G401 (cell line): ENCODE measurements around the gene MYO10. TPM values are rescaled to one million over a fixed set of nuclear protein-coding genes. Genes with fewer than 3 reads are reported as not detected.
A peak's percentile ranks its signal among the peaks of the same experiment; 100 is the strongest.
"Not testable (repeated sequence)": the region's sequence is repeated elsewhere in the genome, so short reads cannot be mapped to it uniquely, and the experiment has no call there.

Experiments used
- DNase-seq: peaks from one replicate; pipeline ENCODE4 v3.0.0-alpha.2; 2015; ENCODE audit warnings: low spot score
- in situ Hi-C: cut with HindIII; loops from 2 replicates; pipeline ENCODE4 v1.10.0; 2016; ENCODE audit warnings: low sequenced_read_pairs, mixed read lengths
- total RNA-seq: library from RNA; depleted of rRNA; stranded (reverse); fragments of >200 nt; shearing (Covaris generic); gene quantifications from 2 replicates; pipeline ENCODE4 v1.2.3, GENCODE V29; 2014

The MYO10 gene
- total RNA-seq, 1 experiment from 2014 or later = 0.17 TPM

DNA sequence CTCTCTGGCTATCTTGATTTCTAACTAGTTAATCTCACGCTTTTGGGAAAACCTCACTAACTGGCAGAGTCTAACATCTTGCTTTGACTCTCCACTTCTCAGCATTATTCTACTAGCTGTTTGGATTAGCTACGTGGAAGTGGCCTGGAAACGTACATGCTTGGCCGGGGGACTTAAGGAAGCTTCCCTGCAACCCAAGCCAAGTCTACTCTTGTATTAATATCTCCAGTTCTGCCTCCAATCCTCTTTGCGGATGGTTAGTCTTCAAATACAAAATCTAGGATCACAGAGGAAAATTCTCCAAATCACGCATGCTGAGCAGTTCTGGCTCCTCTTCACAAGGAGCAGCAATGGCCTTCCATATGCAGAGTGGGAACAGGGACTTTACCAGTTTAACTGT lies 267.5 kb downstream of the MYO10 start:
- DNase-seq = no peak
- in situ Hi-C loops = no loop called here

DNA sequence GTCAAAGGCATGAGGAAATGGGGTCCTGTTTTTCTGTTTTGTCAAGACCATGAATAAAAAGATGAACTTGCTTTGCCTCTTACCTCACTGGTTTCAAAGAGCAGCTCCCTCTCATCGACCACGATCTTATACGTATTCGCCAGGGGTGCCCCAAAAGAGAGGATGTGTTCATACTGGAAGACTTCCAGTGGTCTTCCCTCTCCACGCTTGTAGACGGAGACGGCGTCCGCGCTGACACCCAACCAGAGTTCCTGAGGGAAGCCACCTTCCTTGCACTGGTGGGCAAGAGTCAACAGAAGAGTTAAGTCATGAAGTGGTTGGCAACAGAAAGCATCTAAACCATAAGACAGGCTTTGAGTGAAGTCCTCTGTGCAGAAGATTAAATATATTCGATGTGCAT lies 267.9 kb downstream of the MYO10 start:
- no peak for DNase-seq
- in situ Hi-C loops = no loop called here

DNA sequence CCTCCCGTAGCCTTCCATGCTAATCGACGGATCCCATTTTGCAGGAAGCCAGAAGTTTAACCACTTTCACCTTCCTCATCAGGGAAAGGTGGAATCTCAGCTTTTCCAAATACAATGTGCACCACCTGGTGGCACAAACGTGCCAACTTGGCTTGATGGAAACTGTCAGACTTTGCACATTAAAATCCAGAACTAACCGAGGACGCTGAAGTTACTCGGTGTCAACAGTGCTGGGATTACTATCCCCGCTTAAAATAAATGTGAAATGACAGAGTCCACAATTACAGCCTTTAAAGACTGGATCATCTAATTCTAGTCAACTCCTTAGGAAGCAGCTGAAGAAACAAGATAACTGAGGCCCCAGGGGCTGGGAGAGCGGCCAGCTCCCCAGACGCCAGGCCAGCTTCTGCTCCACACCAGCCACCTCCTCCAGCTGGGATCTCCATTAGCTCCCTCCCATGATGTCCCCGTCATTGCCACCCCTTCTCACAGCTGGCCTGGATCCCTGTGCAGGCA lies 269.1 kb downstream of the MYO10 start:
- DNase-seq = peak; percentile 84
- in situ Hi-C loops = no loop called here

DNA sequence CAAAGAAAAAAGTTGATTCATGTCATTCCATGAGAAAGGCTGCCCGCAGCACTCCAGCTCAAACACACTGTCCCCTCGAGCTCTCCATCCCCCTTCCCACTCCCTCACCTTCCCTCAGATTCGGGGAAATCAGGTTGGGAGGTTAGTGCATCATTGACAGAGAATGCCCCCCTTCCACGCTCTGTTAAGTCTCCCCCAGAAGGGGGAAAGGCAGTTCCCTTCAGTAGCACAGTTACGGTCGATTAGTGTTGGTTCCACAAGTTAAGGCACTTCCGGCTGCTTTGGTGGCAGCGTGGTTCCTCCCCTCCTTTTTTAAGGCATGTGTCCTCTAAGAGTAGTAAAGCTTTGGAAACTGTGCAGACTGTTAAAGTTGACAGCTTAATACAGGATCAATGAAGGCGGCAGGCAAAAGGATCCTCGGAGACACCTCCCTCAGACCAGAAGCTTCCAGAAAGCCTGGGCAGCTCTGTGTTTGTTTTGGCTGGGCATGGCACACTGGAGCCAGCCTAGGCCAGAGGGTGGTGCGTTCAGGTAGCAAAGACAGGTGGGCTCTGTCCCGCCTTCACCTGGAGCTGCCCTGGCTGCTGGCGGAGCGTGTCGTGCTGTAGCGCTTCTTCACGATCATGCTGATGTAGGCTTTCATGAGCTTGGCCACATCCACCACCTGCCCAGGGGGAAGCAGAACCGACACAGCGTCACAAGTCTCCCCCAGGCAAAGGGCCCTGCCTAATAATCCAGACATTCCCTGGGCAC lies 269.8 kb downstream of the MYO10 start:
- no peak for DNase-seq
- in situ Hi-C loops = no loop called here

DNA sequence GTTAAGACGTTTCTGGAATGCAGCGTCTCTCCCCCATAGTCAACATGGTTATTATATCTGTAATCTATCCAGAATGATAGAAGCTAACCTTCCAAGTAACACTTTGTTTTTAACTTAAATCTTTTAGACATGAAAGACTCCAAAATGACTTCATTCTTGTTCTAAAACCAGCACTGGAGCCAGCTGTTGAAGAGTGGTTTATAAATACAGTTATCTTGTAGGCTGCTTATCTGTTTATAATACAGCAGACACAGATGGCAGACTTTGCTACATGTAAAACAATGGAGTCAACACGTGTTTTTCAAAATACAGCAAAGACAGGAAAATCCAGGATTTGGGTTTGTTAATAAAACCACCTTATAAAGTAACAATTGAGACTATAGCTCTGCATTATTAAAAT lies 270.5 kb downstream of the MYO10 start:
- no peak for DNase-seq
- in situ Hi-C loops = no loop called here

DNA sequence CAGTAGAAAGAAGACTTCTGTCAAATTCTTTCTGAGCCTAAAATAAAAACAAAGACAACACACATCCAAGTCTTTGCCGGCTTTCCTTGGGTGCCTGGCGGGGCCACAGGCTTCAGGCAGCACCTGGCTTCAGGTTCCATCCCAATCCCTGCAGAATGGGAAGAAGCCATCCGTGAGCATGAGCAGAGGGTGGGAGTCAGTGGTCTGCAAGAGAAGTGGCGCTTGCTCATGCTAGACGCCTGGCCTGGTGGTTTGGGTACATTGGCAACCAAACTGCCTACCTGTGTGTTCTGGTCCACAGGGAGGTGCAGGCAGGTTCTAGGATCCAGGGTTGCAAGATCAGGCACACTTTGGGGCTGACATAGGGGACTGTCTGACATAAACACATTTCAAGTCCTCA lies 271.7 kb downstream of the MYO10 start:
- no peak for DNase-seq
- in situ Hi-C loops = no loop called here

DNA sequence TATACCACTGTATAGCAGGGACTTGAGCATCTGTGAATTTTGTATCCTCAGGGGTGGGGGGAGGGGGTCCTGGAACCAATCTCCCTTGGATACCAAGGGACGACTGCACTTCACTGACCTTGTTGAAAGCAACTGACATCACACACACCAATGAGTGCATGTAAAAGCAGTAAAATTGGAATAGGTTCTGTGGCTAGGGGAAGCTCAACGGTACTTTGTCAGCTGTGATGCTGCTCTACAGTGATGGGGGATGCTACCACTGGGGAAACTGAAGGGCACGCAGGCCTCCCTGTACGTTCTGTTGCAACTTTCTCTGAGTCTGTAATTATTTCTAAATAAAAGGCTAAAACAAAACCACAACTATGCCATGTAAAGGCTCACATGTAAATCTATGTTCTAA lies 272.2 kb downstream of the MYO10 start:
- in situ Hi-C loops = no loop called here
- DNase-seq = no peak

DNA sequence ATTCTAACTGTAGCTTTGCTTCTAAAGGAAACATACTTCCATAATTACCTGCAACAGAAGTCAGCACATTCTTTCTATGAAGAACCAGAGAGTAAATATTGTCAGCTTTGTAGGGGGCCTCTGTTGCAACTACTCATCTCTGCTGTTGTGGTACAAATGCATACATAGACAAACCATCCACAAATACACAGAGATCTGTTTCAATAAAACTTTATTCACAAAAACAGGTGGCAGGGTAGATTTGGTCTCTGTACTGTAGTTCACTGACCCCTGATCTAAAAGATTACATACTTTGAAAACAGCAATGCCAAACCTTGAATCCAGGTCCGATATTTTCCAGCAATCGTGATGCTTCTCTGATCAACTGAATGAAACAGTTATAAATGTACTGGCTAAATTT lies 274.4 kb downstream of the MYO10 start:
- in situ Hi-C loops = no loop called here
- no peak for DNase-seq

DNA sequence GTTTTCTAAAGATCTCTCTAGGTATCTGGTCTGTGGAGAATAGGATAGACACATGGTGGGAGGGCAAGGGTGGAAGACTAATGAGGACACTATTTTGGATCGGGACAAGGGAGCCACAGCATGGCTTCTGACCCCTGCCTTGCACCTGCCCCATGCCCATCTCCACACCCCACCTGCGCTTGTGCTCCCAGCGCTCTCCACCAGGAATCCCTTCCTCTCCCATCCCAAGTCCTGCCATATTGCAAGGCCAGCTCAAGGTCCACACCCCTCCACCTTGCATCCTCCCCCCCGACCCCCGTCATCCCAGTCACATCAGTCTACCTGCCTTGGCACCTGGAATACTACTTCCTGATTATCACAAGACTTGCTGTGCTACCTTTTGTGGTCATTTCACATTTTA lies 275.1 kb downstream of the MYO10 start:
- in situ Hi-C loops = no loop called here

DNA sequence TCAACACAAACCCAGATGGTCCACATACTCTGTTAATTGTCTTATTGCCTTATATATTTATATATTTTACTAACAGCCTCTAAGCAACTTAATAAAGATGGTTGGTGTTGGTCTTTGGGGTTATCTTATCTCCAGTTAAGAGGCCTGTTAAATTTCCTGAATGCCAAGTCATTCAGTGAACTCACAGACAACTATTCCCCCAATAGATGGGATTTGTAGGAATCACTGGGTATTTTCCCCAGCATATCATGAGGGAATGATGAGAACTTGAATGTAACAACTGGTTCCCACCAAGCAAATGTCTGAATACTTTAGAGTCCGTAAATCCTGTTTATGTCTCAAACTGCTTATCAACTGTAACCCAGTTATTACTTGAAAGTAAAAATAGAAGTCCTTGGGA lies 276.6 kb downstream of the MYO10 start:
- DNase-seq = no peak
- in situ Hi-C loops = no loop called here

More for the DNA sequence above, 275.1 kb downstream of the MYO10 start:
- no peak for DNase-seq

DNA sequence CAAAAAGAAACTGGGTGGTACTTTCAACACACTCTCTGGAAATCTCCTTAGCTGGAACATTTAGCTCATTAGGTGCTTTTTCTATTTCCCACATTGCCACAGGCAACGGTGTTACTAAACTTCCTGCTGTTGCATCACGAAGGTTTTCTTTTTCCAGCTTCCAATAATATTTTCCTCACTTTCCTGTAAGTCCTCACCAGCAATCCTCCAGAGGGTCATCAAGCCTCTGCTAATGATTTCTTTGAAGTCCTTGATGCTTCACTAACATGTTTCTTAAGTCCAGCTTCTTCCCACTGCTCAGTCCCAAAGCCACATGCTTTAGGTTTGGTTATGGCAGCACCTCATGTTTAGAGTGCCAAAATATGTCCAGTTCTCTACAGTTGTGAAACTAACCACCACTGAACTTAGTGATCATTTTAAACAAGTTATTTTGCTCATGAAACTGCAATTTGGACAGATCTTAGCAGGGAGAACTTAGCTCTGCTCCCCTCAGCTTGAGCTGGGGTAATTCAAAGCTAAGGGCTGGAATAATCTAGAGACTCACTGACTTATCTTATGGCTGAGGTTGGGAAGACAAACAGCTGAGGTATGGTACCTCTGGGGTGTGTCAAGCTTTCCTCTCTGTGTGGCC lies 279.4 kb downstream of the MYO10 start:
- in situ Hi-C loops = no loop called here
- DNase-seq = no peak

DNA sequence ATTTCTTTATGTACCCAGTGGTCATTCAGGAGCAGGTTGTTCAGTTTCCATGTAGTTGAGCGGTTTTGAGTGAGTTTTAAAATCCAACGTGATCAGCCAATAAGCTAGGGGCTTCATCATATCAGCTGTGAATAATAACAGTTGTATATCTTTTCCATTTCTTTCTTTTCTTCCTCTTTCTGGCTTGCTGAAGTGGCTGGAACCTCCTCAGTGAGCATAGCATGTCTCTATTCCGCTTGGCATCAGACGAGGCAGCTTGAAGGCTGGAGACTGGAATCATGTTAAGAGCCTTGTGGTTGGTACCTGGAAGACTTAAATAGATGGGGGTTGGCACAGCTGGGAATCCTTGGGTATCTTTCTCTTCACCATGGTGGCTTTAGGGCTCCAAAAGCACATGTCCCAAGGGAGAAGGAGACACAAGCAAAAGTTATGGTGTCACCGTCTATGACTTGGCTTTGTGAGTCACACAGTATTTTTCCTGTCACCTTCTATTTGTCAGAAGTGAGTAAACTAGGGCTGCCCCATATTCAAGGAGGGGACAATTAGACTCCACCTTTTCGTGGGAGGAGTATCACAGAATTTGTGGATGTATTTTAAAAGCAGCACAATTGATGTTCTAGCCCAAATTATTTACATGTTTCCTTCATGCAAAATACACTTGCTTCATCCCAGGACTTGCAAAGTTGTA lies 281.3 kb downstream of the MYO10 start:
- in situ Hi-C loops = no loop called here
- no peak for DNase-seq

DNA sequence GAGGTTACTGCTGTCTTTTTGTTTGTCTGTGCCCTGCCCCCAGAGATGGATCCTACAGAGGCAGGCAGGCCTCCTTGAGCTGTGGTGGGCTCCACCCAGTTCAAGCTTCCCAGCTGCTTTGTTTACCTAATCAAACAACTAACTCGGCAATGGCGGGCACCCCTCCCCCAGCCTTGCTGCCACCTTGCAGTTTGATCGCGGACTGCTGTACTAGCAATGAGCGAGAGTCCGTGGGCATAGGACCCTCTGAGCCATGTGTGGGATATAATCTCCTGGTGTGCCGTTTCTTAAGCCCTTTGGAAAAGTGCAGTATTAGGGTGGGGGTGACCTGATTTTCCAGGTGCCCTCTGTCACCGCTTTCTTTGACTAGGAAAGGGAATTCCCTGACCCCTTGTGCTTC lies 287.3 kb downstream of the MYO10 start:
- in situ Hi-C loops, DNase-seq: not testable (repeated sequence)

DNA sequence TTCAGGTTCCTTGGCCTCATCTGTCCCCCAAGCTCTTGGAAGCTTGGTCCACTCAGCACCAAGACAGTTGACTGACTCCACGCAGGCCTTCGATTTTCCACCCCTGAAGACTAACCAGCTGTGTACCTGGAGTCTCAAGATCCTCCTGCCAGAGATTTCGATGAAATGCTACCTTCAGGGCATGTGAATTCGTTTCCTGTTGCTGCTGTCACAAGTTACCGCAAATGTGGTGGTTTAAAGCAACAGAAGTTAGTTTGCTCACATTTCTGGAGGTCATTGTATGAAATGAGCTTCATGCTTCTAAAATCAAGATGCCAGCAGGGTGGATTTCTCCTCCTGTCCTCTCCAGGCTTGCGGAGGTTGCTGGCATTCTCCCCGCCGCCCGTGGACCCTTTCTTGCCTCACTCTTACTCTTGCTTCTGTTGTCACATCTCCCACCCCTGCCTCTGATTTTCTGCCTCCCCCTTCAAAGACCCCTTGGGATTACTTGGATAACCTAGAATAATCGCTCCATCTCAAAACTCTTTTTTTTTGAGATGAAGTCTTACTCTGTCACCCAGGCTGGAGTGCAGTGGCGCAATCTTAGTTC lies 291.7 kb downstream of the MYO10 start:
- in situ Hi-C loops = no loop called here

DNA sequence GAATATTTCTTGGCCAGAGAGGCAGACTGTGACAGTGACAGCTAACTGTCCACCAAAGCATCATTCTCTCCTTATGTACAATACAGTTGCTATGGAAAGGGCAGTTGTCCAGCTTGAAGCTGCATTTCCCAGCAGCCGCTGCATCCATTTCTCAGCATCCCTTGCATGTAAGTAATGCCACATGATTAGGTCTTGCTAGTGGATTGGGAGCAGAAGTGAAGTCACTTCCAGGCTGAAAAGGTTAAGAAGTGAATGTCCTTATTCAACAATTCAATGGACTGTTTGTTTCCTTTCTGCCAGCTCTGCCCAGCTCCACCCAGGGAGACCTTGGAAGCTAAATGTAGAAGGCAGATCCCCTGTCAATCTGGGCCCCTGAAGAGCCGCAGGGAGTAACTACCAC lies 293.2 kb downstream of the MYO10 start:
- in situ Hi-C loops = no loop called here
- no peak for DNase-seq

More for the DNA sequence above, 291.7 kb downstream of the MYO10 start:
- no peak for DNase-seq

DNA sequence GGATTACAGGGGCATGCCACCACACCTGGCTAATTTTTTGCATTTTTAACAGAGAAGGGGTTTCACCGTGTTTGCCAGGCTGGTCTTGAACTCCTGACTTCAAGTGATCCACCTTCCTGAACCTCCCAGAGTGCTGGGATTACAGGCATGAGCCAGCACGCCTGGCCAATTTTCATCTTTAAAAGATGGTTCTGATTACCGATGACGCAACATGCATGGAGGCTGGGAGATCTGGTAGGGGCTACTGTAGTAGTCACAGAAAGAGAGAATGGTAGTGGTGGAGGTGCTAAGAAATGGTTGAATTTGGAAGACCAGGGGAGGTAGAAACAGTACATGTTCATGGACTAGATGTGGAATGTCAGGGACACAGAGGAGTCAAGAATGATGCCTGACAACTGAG lies 296.9 kb downstream of the MYO10 start:
- no peak for DNase-seq
- in situ Hi-C loops = no loop called here

DNA sequence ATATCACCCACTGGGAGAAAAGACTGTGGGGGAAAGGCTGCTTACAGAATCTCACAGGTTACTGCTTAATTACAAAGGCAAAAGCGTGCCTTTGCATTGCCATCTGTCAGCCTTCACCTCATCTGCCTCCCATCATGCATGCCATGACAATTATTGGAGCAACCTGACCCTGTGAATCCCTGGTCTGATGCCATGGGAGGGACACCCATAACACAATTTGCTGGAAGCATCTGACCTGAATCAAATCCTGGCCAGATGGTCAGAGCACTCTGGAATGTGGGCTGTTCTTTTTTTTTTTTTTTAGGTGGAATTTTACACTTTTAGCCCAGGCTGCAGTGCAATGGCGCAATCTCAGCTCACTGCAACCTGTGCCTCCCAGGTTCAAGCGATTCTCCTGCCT lies 307.7 kb downstream of the MYO10 start:
- in situ Hi-C loops = no loop called here
- peak; percentile 98 for DNase-seq

DNA sequence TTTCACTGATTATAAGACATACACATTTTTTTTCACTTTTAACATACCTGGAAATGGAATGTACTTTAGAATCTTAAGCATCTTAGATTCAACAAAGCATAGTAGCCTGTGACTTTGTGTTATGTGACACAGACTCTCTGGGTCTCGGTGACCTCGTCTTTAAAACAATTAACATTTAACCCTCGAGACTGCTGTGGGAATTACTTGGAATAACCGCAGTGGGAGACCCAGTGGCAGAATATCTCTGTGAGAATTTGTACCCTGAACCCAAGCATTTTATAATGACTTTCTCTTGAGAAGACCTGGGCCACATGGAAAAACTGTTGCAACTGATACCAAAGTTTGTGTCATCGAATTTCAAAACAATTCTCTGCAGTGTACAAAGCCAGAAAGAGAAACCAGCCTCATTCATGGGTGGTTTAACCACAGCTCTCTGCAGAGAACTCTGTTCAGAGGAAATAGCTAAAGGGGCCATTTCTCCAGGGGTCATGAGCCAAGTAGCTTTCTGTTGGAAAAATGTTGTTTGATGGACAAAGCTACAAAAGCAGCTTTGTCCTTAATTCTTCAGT lies 309.3 kb downstream of the MYO10 start:
- no peak for DNase-seq
- in situ Hi-C loops = no loop called here

DNA sequence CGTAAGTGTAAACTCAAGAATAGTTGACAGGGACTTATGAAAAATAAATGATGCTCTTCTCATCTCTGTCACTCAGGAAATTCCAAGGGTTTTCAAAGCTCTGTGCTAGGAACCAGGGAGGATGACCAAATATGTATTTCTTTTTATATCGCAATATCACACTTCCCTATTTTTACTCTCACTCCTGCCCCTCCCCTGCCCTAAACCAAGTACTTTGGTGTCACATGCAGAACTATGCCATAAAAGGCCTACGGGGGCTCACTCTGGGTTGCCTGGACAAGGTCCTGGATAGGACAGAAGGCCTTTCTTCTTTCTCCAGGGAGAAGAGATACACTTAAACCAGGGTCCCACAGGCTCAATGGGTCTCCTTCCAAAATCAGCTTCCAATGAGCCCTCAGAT lies 311.0 kb downstream of the MYO10 start:
- in situ Hi-C loops = no loop called here

DNA sequence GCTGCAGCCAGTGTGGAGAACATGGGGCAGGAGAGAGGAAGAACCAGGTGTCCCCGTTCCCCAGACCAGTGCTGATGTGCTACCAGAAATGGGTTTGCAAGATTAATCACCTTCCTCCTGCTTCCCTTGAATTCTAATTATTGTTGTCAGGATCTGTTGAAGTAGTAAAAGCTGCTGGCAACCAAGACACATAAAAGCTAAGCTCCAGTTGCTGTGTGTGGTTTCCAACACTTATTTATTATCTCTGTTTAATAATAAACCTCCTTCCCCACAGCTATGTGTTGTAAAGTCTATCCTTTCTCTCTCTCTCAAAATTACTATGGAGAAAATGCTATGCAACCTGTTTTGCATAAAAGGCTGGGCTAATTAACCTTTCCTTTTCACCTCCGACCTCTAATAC lies 317.0 kb downstream of the MYO10 start:
- DNase-seq = no peak
- in situ Hi-C loops = no loop called here

More for the DNA sequence above, 311.0 kb downstream of the MYO10 start:
- DNase-seq = no peak
